ENCODE data around the gene HOXA4. TPM values are rescaled to one million over a fixed set of nuclear protein-coding genes. Genes with fewer than 3 reads are reported as not detected.

Gene HOXA4
- total RNA-seq, 1 experiment from 2014 or later: 4.8 TPM

DNA sequence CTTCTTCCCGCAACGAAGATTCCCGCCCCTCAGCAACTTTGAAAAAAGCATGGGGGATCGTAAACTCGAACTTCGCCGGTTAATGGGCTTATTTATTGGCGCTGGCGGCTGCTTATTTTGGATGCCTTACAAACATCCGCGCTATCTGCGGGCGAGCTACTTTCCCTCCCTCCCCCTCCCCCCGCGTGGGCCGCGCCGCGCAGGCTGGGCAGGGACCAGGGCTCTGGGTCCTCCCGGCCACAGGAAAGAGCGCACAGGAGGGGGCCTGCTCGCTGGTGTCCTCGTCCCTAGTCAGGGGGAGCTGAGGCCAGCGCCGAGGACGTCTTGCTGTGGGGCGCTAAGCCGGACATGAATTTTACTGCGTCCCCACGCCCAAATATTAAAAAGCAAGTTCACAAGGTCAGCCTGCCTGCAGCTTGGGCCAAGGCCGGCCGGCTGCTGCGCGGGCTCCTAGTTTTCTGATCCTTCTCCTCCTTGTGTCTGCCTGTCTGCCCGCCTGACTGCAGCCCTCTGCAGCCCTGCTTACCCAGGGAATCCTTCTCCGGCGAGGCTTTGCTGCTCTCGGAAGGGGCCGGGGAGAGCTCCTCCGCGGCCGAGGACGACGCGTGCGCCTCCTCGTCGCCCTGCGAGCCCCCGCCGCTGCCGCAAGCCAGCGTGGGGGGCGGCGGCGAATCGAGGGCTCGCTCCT lies 42.4 kb upstream of the HOXA4 start:
- H3K27me3 Mint-ChIP-seq (ENCODE audit: insufficient read depth, unreplicated experiment): no peaks in the 10 kb centered on the region
- Histone ChIP-seq H3K36me3 (ENCODE audit: control insufficient read depth, insufficient read depth, low read length) (no peaks in the 10 kb centered on the region), H3K9me3 (no peaks in the 10 kb centered on the region), H3K4me1 (peaks cover 12% of the 10 kb centered on the region), H3K4me3 (ENCODE audit: low read depth, low read length) (peak overlapping the region; percentile 64), H3K27me3 (replicated peaks; ENCODE audit: control insufficient read depth, insufficient read depth, low read length) (peaks cover 2% of the 10 kb centered on the region)
- peak; percentile 48 to 54 for DNase-seq
- H3K4me1 Mint-ChIP-seq (ENCODE audit: low read depth, unreplicated experiment): peaks cover 11% of the 10 kb centered on the region
- TF ChIP-seq CTCF (IDR thresholded peaks at IDR 0.05; ENCODE audit: insufficient read depth in 1 of 2, low read depth in 1 of 2, low read length in 1 of 2, severe bottlenecking in 1 of 2, unreplicated experiment in 1 of 2): no peak
- H3K9me3 Mint-ChIP-seq (ENCODE audit: unreplicated experiment): no peaks in the 10 kb centered on the region
- BruUV-seq (replicated peaks): no TSS peak
- ChIA-PET POLR2A (interaction anchor here (0.5 kb wide), 1 partner anchor 396 kb away, joined by 3 read pairs; no protein-coding TSS in a partner anchor), CTCF (interaction anchor here (1.1 to 1.6 kb wide), 2 partner anchors 16 to 888 kb away, joined by 4 read pairs; partner anchors contain the start of gene HOXA7)
- H3K36me3 Mint-ChIP-seq (ENCODE audit: insufficient read depth, unreplicated experiment): peaks cover 16% of the 10 kb centered on the region
- peak overlapping the region; percentile 74 for H3K4me3 Mint-ChIP-seq (ENCODE audit: unreplicated experiment)
- no peak overlapping the region for H3K27ac Mint-ChIP-seq (ENCODE audit: unreplicated experiment)
- intact Hi-C loops (cut with micrococcal nuclease; ENCODE audit: unreplicated experiment): no loop called here

GRCh38 chr7:27172315-27172774 lies 41.8 kb upstream of the HOXA4 start:
- peak overlapping the region; percentile 48 for H3K27ac Mint-ChIP-seq (ENCODE audit: unreplicated experiment)
- H3K9me3 Mint-ChIP-seq (ENCODE audit: unreplicated experiment): no peaks in the 10 kb centered on the region
- Histone ChIP-seq H3K9me3 (no peaks in the 10 kb centered on the region), H3K36me3 (ENCODE audit: control insufficient read depth, insufficient read depth, low read length) (no peaks in the 10 kb centered on the region), H3K4me1 (peaks cover 12% of the 10 kb centered on the region), H3K27me3 (replicated peaks; ENCODE audit: control insufficient read depth, insufficient read depth, low read length) (peaks cover 2% of the 10 kb centered on the region), H3K4me3 (ENCODE audit: low read depth, low read length) (peak overlapping the region; percentile 64; the same call in 1 of the 2 replicates)
- BruUV-seq (replicated peaks): no TSS peak
- intact Hi-C loops (cut with micrococcal nuclease; ENCODE audit: unreplicated experiment): no loop called here
- no peaks in the 10 kb centered on the region for H3K27me3 Mint-ChIP-seq (ENCODE audit: insufficient read depth, unreplicated experiment)
- H3K4me3 Mint-ChIP-seq (ENCODE audit: unreplicated experiment): peak overlapping the region; percentile 74
- DNase-seq: peak in 1 of 2 experiments; percentile 36
- CTCF ChIA-PET: interaction anchor here (1.6 kb wide), 1 partner anchor 887 kb away, joined by 4 read pairs; no protein-coding TSS in a partner anchor
- TF ChIP-seq CTCF (IDR thresholded peaks at IDR 0.05; ENCODE audit: insufficient read depth in 1 of 2, low read depth in 1 of 2, low read length in 1 of 2, severe bottlenecking in 1 of 2, unreplicated experiment in 1 of 2): no peak
- POLR2A ChIA-PET: no interaction called here
- peaks cover 11% of the 10 kb centered on the region for H3K4me1 Mint-ChIP-seq (ENCODE audit: low read depth, unreplicated experiment)
- peaks cover 16% of the 10 kb centered on the region for H3K36me3 Mint-ChIP-seq (ENCODE audit: insufficient read depth, unreplicated experiment)

DNA sequence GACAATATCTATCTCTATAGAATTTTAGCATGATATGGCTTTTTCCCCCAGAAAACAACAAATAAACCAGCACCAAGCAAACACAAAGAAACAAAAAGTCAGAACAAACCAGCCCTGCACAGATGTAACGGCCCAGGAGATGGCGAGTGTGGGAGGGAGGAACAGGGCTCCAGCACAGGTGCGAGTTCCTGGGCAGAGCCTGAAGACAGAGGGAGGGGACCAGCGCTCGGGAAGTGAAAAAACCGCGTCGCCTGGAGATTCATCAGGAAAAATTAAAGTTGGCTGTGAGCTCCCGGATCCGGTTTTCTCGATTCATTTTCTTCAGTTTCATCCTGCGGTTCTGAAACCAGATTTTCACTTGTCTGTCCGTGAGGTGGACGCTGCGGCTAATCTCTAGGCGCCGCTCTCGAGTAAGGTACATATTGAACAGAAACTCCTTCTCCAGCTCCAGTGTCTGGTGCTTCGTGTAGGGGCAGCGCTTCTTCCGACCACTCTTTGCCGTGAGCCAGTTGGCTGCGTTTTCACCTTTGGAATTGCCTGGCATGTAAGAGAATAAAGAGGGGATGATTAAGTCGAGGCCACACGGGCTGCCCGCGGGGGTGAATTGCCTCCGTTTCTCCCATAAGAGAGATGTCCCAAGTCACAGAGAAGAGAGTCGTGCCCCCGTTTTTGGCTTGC lies 41.2 kb upstream of the HOXA4 start:
- no peaks in the 10 kb centered on the region for H3K27me3 Mint-ChIP-seq (ENCODE audit: insufficient read depth, unreplicated experiment)
- H3K36me3 ChIP-seq (ENCODE audit: control insufficient read depth, insufficient read depth, low read length): no peaks in the 10 kb centered on the region
- peak in 1 of 2 experiments; percentile 35 for DNase-seq
- peaks cover 12% of the 10 kb centered on the region for H3K4me1 ChIP-seq
- ChIA-PET CTCF (no interaction called here), POLR2A (no interaction called here)
- no peaks in the 10 kb centered on the region for H3K9me3 ChIP-seq
- TF ChIP-seq CTCF (IDR thresholded peaks at IDR 0.05; ENCODE audit: insufficient read depth in 1 of 2, low read depth in 1 of 2, low read length in 1 of 2, severe bottlenecking in 1 of 2, unreplicated experiment in 1 of 2): no peak
- H3K4me3 ChIP-seq (ENCODE audit: low read depth, low read length): no peak overlapping the region
- intact Hi-C loops (cut with micrococcal nuclease; ENCODE audit: unreplicated experiment): no loop called here
- peak overlapping the region; percentile 74 for H3K4me3 Mint-ChIP-seq (ENCODE audit: unreplicated experiment)
- H3K9me3 Mint-ChIP-seq (ENCODE audit: unreplicated experiment): no peaks in the 10 kb centered on the region
- H3K4me1 Mint-ChIP-seq (ENCODE audit: low read depth, unreplicated experiment): peaks cover 11% of the 10 kb centered on the region
- peaks cover 2% of the 10 kb centered on the region for H3K27me3 ChIP-seq (replicated peaks; ENCODE audit: control insufficient read depth, insufficient read depth, low read length)
- BruUV-seq (replicated peaks): TSS peak; percentile 27
- peaks cover 16% of the 10 kb centered on the region for H3K36me3 Mint-ChIP-seq (ENCODE audit: insufficient read depth, unreplicated experiment)
- H3K27ac Mint-ChIP-seq (ENCODE audit: unreplicated experiment): peak overlapping the region; percentile 48

Measured in Caco-2 (cell line).